ENCODE results near the gene RTN4RL2.

Gene RTN4RL2

DNA sequence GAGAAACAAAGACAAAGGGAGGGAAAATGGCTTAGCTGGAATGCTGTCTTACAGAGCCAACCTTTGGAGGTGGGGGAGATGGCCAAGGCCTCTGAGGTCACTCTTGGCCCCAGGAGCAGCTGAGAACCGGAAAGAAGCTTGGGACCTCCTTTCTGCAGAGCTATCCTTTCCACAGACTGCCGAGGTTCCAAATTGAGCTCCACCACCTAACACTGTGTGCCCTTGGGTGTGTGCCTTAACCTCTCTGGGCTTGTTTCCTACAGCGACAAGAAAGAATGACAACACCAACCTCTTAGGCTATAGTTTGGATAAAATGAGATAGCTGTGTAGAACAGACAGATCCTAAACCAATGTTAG lies 23.2 kb downstream of the RTN4RL2 start:
- H3K27ac ChIP-seq, result no peak overlapping the region
- TF ChIP-seq, protein P1, sequence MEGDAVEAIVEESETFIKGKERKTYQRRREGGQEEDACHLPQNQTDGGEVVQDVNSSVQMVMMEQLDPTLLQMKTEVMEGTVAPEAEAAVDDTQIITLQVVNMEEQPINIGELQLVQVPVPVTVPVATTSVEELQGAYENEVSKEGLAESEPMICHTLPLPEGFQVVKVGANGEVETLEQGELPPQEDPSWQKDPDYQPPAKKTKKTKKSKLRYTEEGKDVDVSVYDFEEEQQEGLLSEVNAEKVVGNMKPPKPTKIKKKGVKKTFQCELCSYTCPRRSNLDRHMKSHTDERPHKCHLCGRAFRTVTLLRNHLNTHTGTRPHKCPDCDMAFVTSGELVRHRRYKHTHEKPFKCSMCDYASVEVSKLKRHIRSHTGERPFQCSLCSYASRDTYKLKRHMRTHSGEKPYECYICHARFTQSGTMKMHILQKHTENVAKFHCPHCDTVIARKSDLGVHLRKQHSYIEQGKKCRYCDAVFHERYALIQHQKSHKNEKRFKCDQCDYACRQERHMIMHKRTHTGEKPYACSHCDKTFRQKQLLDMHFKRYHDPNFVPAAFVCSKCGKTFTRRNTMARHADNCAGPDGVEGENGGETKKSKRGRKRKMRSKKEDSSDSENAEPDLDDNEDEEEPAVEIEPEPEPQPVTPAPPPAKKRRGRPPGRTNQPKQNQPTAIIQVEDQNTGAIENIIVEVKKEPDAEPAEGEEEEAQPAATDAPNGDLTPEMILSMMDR (conservative IDR thresholded peaks at IDR 0.05), result no peak

- TF ChIP-seq, protein P1 (conservative IDR thresholded peaks at IDR 0.05), result no peak
- H3K27ac ChIP-seq, result no peak overlapping the region
These were observed 23.9 kb downstream of the RTN4RL2 start for GRCh38 chr11:57484141-57484710.

GRCh38 chr11:57485217-57485990 lies 25.1 kb downstream of the RTN4RL2 start:
- no peak overlapping the region for H3K27ac ChIP-seq
- TF ChIP-seq, protein P1 (conservative IDR thresholded peaks at IDR 0.05), result no peak

- H3K27ac ChIP-seq, result no peak overlapping the region
- TF ChIP-seq, protein P1 (conservative IDR thresholded peaks at IDR 0.05), result no peak
These were observed 26.9 kb downstream of the RTN4RL2 start for GRCh38 chr11:57487021-57487778.

DNA sequence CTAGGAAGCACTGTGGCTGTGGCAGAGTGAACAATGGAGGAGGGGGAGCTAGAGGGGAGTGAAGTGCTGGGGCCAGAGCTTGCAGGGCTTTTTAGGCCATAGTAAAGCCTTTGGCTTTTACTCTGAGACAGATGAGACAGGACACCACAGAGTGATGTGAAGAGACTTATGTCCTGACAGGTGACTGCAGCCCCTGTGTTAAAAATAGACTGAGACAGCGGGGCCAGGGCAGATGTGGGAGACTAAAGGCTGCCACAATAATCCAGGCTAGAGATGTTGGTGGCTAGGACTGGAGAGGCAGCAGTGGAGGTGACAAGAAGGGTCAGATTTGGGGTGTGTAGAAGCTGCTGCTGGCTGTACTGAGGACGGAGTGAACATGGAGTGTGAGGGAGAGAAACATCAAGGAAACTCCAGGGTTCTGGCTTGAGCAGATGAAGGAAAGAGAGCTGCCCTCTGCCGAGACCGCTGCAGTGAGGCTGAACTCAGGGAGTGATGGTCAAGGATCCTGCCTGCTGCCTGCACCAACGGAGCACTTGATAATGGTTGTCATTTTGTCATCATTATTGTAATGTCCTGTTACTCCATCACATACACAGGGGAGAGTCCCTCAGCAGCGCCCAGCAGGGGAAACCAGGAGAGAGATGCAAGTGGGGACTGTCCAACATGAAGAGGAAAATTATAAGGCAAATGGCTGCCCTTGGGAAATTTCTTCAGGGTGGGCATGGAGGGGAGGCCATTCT lies 27.8 kb downstream of the RTN4RL2 start:
- TF ChIP-seq, protein P1 (conservative IDR thresholded peaks at IDR 0.05), result no peak
- no peak overlapping the region for H3K27ac ChIP-seq

DNA sequence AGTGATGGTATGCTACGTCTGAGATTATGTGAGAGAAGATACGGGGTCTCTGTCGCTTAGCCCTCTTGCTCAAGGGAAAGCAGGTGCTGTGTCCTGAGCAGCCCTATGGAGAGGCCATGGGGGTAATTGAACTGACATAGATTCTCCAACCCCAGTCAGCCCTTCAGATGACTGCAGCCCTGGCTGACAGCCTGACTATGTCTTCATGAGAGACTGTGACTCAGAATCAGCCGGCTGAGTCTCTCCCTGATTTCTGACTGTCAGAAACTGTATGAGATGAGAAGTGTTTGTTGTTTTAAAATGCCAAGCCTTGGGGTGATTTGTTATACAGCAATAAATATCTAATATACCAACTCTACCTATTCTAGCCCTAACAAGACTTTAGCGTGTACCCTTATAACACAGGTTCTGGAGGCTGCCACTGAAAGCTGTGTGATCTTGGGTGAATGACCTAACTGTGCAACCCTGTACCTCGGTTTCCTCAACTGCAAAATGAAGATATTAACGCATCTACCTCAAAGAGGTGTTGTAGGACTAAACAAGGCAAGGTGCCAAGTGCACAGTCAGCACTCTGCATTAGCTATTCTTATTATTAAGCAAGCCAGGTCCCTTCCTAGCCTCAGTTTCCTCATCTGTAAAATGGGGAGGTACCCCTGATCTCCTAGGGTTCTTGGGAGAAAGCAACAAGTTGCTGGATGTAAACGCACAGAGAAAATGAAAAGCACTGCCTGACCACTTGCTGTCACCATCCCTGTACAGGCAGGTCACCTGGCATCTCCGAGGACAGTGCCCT lies 30.3 kb downstream of the RTN4RL2 start:
- H3K27ac ChIP-seq, result no peak overlapping the region
- TF ChIP-seq, protein P1 (conservative IDR thresholded peaks at IDR 0.05), result no peak
